C1 segment of cervical spinal cord (tissue), 14 donors: Measurements from ENCODE around the gene PLEKHJ1.

Experiments
- DNase-seq, 14 donors: peaks; one replicate each; lab custom pipeline; 2025; lab: John Stamatoyannopoulos, UW

The PLEKHJ1 gene

GRCh38 chr19:2270157-2270422 lies 34.0 kb upstream of the PLEKHJ1 start:
- peak in 1 of 14 donors; percentile 57 for DNase-seq

- DNase-seq: peak; percentile 82 to 98 (median 96)
Measured at GRCh38 chr19:2269244-2270156, 33.4 kb upstream of the PLEKHJ1 start.

GRCh38 chr19:2268861-2269243 lies 32.7 kb upstream of the PLEKHJ1 start:
- no peak for DNase-seq

- DNase-seq: no peak
Measured at GRCh38 chr19:2268480-2268830, 32.3 kb upstream of the PLEKHJ1 start.

GRCh38 chr19:2266183-2266993 lies 30.3 kb upstream of the PLEKHJ1 start:
- DNase-seq: peak in 13 of 14 donors; percentile 15 to 79 (median 66)

GRCh38 chr19:2261438-2262172 lies 25.5 kb upstream of the PLEKHJ1 start:
- DNase-seq: peak in 1 of 14 donors; percentile 4

GRCh38 chr19:2260341-2260805 lies 24.2 kb upstream of the PLEKHJ1 start:
- DNase-seq: no peak

- DNase-seq: no peak
Measured at GRCh38 chr19:2259336-2259735, 23.2 kb upstream of the PLEKHJ1 start.

GRCh38 chr19:2255982-2256685 lies 20.0 kb upstream of the PLEKHJ1 start, which contains the start of gene JSRP1:
Gene JSRP1, minus strand, starts transcription at chr19:2256417. Its CDS starts 1,103 bp downstream, at chr19:2255314.
- DNase-seq: no peak

- no peak for DNase-seq
Measured at GRCh38 chr19:2255112-2255845, 19.1 kb upstream of the PLEKHJ1 start.

- DNase-seq: no peak
Measured at GRCh38 chr19:2254064-2254872, 18.1 kb upstream of the PLEKHJ1 start.

- DNase-seq: no peak
Measured at GRCh38 chr19:2253106-2254063, 17.3 kb upstream of the PLEKHJ1 start.

- DNase-seq: no peak
Measured at GRCh38 chr19:2252797-2253105, 16.6 kb upstream of the PLEKHJ1 start.

- DNase-seq: no peak
Measured at GRCh38 chr19:2252055-2252796, 16.1 kb upstream of the PLEKHJ1 start.

GRCh38 chr19:2251106-2252054 lies 15.3 kb upstream of the PLEKHJ1 start:
- DNase-seq: no peak

GRCh38 chr19:2250766-2251105 lies 14.6 kb upstream of the PLEKHJ1 start:
- DNase-seq: no peak
